SU-DHL-6 (cell line): Measurements from ENCODE around the gene KCNIP4.

Source experiments
- CTCF ChIP-seq: fragments of 200-600 bp; sonication (generic); IDR thresholded peaks from one replicate; pipeline ENCODE4 v1.5.1; 2017; ENCODE audit warnings: antibody characterized with exemption, mild to moderate bottlenecking, low read length, moderate library complexity; ENCODE audit not compliant: insufficient read depth, poor library complexity, severe bottlenecking
- EZH2phosphoT487 ChIP-seq: fragments of 200-600 bp; sonication (generic), shearing (Covaris generic); conservative IDR thresholded peaks from 2 replicates; pipeline ENCODE4 v1.6.1; 2018; ENCODE audit warnings: mild to moderate bottlenecking, antibody characterized with exemption, low read length, moderate library complexity, mixed read lengths

GRCh38 chr4:21386166-21386780 lies 562.3 kb downstream of the KCNIP4 start:
- TF ChIP-seq CTCF (no peak), EZH2phosphoT487 (no peak)
